Ovary (tissue), 10 donors: ENCODE results near the gene OR8B8. TPM values are rescaled to one million over a fixed set of nuclear protein-coding genes. Genes with fewer than 3 reads are reported as not detected.

Experiments used
- DNase-seq, 5 donors: peaks; one replicate each; pipeline ENCODE4 v3.0.0-alpha.2; 2019 to 2020
- H3K27ac ChIP-seq, 2 donors: fragments of 200-600 bp; one replicate each; pipeline versions ENCODE4 v1.5.1 to v1.8.0; 2019 to 2022
- H3K27me3 ChIP-seq: fragments of 200-600 bp; one replicate; pipeline ENCODE4 v1.8.0; 2022
- H3K36me3 ChIP-seq: fragments of 200-600 bp; sonication (generic); one replicate; pipeline ENCODE4 v1.5.1; 2019
- H3K4me1 ChIP-seq: one replicate; pipeline ENCODE4 v1.8.1; 2013; ENCODE audit warnings: mild to moderate bottlenecking, moderate library complexity; ENCODE audit not compliant: insufficient read depth
- H3K4me3 ChIP-seq: fragments of 200-600 bp; sonication (generic); one replicate; pipeline ENCODE4 v1.5.1; 2017
- H3K9me3 ChIP-seq, 2 donors: fragments of 200-600 bp in 1 of 2; sonication (generic) in 1 of 2; one replicate each; pipeline versions ENCODE4 v1.5.1 to v1.8.1; 2013 to 2019; ENCODE audit warnings: mild to moderate bottlenecking in 1 of 2, moderate library complexity in 1 of 2
- EP300 ChIP-seq: sonication (generic); formaldehyde crosslinking; IDR thresholded peaks from one replicate; pipeline ENCODE4 v1.6.1; 2017; ENCODE audit warnings: antibody characterized with exemption
- POLR2A ChIP-seq: fragments of 450-650 bp; IDR thresholded peaks from one replicate; pipeline ENCODE4 v1.6.1; 2017; ENCODE audit warnings: antibody characterized with exemption, mild to moderate bottlenecking, moderate library complexity
- WGBS, 3 donors: extraction: QIAGEN DNeasy Blood & Tissue Kit in 1 of 3; methylation state at CpG; one replicate each; pipeline versions ENCODE4 v1.1.5 to v1.1.7; 2013 to 2017; 5-methylcytosine and 5-hydroxymethylcytosine counted together
- intact Hi-C, 4 donors: fragments of 100-400 bp; cut with DNase I; formaldehyde crosslinking; loops; one replicate each; pipeline versions ENCODE4 v1.11.0 to v1.15.1; 2022 to 2023
- long read RNA-seq, 3 donors: library from polyadenylated mRNA in 2 of 3; unstranded in 2 of 3; transcript quantifications; one replicate each; pipeline ENCODE4 v2.0.0 and lab custom pipeline, GENCODE V29; 2021 to 2026
- polyA plus RNA-seq, 2 donors: library from polyadenylated mRNA; stranded (reverse); fragments of 200-250 nt in 1 of 2; fragments of 350-450 nt in 1 of 2; fragmentation: Illumina TruSeq in 1 of 2; extraction: RNeasy Lipid Tissue Mini Kit (QIAGEN cat#74804) in 1 of 2; gene quantifications; one replicate each; pipeline ENCODE4 v1.2.3, GENCODE V29; 2013 to 2014
- total RNA-seq, 7 donors: library from RNA; depleted of rRNA in 2 of 7; stranded (reverse); fragments of >200 nt in 2 of 7; fragmentation: NEBNext Ultra II Directional in 3 of 7; extraction: Animal tissue kit (Norgen Biotek cat#: 25700) in 3 of 7; gene quantifications; one replicate each; pipeline versions ENCODE4 v1.1.0 to v1.2.4, GENCODE V29; 2016 to 2023
- TF ChIP-seq, protein P1 (sequence below), 3 donors: fragments of 450-650 bp in 2 of 3; fragments of 200-600 bp in 1 of 3; IDR thresholded peaks; one replicate each; pipeline versions ENCODE4 v1.5.1 to v1.8.0; 2016 to 2022; ENCODE audit warnings: antibody characterized with exemption in 3 of 3, mild to moderate bottlenecking in 1 of 3
- donor health status: DM: no; HTN: no; CAD: no; lungs with moderate emphysema.
- donor health status: DM: no; HTN: no; CAD: no.
- donor health status: Bipolar disorder and iron deficiency.
- donor health status: DM: yes; HTN: yes; CAD: no.
- donor health status: DM: no; HTN: no; CAD: no.
- donor health status: DM: yes; HTN: yes; CAD: no.

The OR8B8 gene
- total RNA-seq (not detected), polyA plus RNA-seq (not detected)
- long read RNA-seq, donor 1 = 0 reads
- long read RNA-seq, donor 2 = 0 reads
- long read RNA-seq, donor 3 = 0 reads

GRCh38 chr11:124445646-124446150 lies at the start of gene OR8B8:
Gene OR8B8 (minus strand): TSS chr11:124445696. CDS start chr11:124441085, 4,611 bp downstream.
- 93 to 96% (median 93%) methylated on average over 1 of the region's 1 CpG for WGBS, 3 donors
- Histone ChIP-seq H3K4me3 (no peak within 1 kb of the TSS), H3K9me3 (no peaks in the 10 kb centered on the region), H3K27me3 (no peaks in the 10 kb centered on the region), H3K27ac (no peak within 1 kb of the TSS), H3K4me1 (no peaks in the 10 kb centered on the region), H3K36me3 (no peaks in the 10 kb centered on the region)
- TF ChIP-seq, protein P1, sequence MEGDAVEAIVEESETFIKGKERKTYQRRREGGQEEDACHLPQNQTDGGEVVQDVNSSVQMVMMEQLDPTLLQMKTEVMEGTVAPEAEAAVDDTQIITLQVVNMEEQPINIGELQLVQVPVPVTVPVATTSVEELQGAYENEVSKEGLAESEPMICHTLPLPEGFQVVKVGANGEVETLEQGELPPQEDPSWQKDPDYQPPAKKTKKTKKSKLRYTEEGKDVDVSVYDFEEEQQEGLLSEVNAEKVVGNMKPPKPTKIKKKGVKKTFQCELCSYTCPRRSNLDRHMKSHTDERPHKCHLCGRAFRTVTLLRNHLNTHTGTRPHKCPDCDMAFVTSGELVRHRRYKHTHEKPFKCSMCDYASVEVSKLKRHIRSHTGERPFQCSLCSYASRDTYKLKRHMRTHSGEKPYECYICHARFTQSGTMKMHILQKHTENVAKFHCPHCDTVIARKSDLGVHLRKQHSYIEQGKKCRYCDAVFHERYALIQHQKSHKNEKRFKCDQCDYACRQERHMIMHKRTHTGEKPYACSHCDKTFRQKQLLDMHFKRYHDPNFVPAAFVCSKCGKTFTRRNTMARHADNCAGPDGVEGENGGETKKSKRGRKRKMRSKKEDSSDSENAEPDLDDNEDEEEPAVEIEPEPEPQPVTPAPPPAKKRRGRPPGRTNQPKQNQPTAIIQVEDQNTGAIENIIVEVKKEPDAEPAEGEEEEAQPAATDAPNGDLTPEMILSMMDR (IDR thresholded peaks at IDR 0.05) = no peak
- TF ChIP-seq POLR2A (no peak), EP300 (no peak)
- no peak for DNase-seq
- intact Hi-C loops = no loop called here

DNA sequence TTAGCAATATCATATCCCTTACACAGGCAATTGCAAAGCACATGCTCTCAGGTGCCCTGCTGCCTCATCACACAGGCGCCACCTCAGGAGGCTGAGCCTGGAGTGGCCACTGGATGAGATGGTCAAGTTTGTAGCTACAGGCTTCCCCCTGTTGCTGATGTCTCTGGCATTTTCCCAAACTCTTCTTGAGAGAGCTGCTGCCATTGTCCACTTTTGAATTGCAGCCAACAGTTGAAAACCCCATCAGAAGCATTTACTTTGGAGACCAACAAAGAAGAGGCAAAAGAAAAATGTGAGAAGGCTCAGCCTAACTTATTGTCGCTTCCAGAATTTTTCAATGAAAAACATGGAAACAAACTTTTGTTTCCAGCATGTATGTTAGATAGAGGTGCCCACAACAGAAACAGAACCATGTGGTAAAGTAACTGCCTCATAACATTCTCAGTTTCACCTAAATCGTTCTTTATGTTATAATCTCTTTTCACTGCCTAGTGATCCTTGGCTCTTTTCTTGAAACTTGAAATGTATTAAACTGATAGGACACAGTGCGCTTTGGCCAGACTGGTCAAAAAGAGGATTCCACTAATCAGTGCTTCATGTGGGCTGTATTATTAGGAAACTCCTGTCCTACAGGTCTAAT lies 47.6 kb upstream of the OR8B8 start:
- intact Hi-C loops = no loop called here
- TF ChIP-seq EP300 (no peak), POLR2A (no peak)
- TF ChIP-seq, protein P1 (IDR thresholded peaks at IDR 0.05) = no peak
- Histone ChIP-seq H3K4me3 (no peak overlapping the region), H3K4me1 (no peaks in the 10 kb centered on the region), H3K36me3 (no peaks in the 10 kb centered on the region), H3K27ac (no peak overlapping the region), H3K27me3 (no peaks in the 10 kb centered on the region), H3K9me3 (no peaks in the 10 kb centered on the region)
- 83 to 92% (median 85%) methylated on average over 4 of the region's 4 CpGs for WGBS, 3 donors
- DNase-seq = no peak

DNA sequence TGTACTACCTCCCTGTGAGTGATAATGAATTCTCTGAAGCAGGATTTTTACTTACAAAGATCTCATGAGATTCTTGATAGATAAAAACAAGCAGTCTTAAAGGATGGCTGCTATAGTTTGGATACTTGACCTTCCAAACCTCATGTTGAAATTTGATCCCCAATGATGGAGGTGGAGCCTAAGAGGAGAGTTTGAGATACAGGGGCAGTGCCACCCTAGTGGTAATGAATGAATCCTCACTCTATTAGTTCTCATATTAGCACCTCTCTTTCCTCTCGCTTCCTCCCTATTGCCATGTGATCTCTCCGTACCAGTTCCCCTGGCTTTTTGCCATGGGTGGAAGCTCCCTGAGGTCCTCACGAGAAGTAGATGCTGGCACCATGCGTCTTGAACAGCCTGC lies 37.9 kb upstream of the OR8B8 start:
- no peak for TF ChIP-seq POLR2A
- no peak overlapping the region for H3K27ac ChIP-seq
- 53 to 69% (median 67%) methylated on average over 4 of the region's 4 CpGs for WGBS, 3 donors
- no peaks in the 10 kb centered on the region for H3K9me3 ChIP-seq
- no peak overlapping the region for H3K4me3 ChIP-seq
- H3K36me3 ChIP-seq = no peaks in the 10 kb centered on the region
- intact Hi-C loops = no loop called here
- no peaks in the 10 kb centered on the region for H3K27me3 ChIP-seq
- no peak for DNase-seq
- no peaks in the 10 kb centered on the region for H3K4me1 ChIP-seq

DNA sequence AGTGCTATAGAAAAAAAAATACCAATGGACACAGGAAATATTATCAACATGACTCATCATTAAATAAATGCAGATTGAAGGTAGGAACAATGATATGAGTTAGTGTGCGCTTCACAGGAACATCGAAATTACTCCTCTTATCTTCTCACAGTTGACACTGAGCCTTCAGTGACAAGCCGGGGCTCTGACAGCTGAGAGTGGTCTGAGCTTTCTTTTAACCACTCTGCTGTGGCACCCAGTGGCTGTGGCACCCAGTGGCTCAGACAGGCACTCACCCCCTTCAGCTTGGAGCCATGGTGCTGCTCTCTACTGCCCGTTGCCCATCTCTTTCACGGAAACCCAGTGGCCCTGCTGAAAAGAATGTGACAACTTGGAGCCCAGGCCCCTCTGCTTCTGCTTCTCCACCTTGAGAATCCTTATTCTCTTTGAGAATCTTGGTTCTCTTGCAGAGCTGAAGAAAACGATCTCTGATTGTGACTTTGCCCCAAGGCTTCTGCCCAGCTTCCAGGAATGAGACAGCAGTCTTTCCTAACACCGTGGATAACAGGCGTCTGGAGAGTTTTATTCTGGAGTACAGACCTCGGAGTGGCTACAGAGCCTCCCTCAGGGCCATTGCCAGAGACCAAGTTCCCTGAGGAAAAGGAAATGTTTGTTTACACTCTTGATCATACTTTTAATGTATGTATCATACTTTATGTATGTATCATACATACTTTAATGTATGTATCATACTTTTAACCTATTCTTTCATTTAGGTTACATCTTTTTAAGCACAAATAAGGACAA lies 37.1 kb upstream of the OR8B8 start:
- H3K27ac ChIP-seq = no peak overlapping the region
- no peaks in the 10 kb centered on the region for H3K27me3 ChIP-seq
- no peaks in the 10 kb centered on the region for H3K9me3 ChIP-seq
- WGBS, 3 donors = 64 to 75% (median 69%) methylated on average over 9 of the region's 9 CpGs
- no peak overlapping the region for H3K4me3 ChIP-seq
- H3K4me1 ChIP-seq = no peaks in the 10 kb centered on the region
- intact Hi-C loops = no loop called here
- no peak for DNase-seq
- TF ChIP-seq, protein P1 (IDR thresholded peaks at IDR 0.05) = no peak
- no peaks in the 10 kb centered on the region for H3K36me3 ChIP-seq
